GM18868 (cell line): Measurements from ENCODE around the gene FGL2.
"Not testable (repeated sequence)": the region's sequence is repeated elsewhere in the genome, so short reads cannot be mapped to it uniquely, and the experiment has no call there.

ENCODE experiments used
- ATAC-seq: cut with Tn5 transposase; IDR thresholded peaks from one replicate; pipeline ENCODE4 v1.9.1; 2021; ENCODE audit warnings: mild to moderate bottlenecking, moderate library complexity; ENCODE audit not compliant: unreplicated experiment

The FGL2 gene

DNA sequence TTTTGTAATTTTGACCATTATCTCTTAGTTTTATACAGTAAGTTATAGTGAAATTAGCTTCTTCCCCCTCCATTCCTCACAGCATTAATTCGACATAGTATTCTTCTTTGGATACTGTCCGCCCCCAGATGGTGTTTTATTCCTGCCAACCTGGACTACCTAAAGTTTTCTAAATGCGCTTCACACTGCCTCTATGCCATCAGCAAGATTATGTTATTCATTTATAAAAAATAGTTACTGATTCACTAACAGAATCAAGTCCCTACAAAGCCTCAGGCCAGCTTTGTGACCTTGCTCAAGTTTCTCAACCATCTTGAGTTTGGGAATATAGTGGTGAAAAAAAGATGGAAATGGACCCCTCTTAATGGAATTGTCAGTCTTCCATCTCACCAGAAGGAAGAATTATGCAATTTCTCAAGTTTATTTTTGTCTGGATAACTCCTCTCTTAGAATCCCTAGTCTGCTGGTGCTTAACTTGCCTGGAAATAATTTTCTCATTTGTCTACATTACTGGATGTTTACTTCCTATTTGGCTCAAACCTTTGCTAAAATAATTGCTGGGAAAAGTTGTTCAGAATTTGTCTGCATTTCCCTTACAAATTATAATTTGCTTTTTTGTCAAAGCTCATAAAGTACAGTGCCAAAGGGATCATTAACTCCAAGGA, 16.7 kb upstream of the FGL2 start:
- ATAC-seq = no peak

DNA sequence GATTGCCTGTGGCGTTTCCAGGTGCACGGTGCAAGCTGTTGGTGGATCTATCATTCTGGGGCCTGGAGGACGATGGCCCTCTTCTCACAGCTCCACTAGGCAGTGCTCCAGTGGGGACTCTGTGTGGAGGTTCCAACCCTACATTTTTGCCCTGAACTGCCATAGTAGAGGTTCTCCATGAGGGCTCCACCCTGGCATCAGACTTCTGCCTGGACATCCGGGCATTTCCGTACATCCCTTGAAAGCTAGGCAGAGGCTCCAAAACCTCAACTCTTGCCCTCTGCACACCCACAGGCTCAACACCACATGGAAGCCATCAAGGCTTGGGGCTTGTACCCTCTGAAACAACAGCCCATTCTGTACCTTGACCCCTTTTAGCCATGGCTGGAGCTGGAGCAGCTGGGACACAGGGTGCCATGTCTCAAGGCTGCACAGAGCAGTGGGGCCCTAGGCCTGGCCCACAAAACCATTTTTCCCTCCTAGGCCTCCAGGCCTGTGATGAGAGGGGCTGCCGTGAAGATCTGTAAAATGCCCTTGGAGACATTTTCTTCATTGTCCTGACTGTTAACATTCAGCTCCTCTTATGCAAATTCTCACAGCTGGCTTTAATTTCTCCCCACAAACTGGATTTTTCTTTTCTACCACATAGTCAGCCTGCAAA, 10.0 kb upstream of the FGL2 start:
- ATAC-seq = no peak

DNA sequence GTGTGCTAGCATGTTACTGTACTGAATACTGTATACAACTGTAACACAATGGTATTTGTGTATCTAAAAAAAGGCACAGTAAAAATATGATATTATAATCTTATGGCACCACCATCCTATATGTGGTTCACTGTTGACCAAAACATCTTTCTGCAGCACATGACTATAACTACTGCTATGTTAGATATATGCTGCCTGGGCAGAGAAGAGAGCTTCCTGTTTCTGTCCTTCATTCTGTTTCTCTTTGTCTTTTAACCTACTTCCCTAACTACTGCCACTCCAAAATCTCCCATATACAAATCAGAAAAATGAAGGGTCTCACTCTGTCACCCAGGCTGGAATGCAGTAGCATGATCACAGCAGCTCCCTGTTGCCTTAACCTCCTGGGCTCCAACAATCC, 8.8 kb upstream of the FGL2 start:
- no peak for ATAC-seq

DNA sequence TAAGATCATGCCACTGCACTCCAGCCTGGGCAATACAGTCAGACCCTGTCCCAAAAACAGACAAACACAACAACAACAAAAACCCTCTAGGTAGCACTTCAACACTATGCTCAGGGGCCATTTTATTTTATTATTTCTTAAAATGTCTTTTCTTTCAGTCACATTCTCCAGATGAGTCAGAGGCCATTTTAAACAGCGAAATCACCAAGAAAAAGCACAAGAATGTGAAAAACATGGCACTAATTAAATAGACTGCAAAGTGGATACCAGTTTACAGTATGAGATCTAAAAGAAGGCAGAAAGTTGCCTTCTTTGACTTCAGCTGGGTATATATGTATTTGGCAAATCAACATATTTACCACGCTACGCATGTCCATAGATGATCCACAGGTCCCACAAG, 6.1 kb upstream of the FGL2 start:
- ATAC-seq = no peak

DNA sequence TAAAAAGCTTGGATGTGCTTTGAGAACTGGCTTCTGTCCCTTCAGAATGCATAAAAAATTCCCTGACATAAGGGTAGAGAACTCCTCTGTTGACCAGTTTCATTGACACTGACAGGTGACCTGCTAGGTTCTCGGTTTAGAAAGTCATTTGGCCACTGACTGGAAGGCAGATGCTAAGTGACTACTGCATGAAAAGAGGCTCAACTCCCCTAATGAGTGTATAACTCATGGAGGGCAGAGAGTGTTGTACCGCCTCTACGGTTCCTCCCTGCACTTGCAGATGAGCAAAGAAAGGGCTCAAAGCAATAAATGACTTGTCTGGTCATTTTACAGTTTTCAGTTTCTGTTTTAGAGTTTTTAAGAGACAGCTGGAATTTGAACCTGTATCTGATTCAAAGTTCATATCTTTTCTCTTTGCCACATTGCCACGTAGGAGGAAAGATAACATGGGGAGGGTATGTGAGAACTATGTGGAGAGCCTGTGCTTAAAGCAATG, 2.9 kb upstream of the FGL2 start:
- ATAC-seq = peak; percentile 93

DNA sequence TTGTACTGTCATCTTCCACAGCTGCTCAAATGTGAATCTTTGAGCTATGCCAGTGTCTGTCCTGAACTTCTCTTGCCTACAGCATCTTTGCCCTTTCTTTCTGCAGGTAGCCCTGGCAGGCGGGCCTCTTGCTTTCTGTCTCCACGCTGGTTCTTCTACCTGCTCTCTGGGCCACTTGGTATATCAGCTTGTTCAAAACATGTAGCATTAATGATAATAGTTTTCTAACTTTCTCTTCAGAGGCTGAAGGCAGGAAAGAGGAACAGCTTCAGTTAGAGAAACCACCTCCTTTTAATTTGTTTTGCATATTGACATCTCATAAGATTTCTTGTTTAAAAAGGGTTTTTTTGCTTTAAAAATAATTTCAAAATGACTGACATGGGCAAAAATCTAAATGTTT, 923 bp upstream of the FGL2 start:
- no peak for ATAC-seq

DNA sequence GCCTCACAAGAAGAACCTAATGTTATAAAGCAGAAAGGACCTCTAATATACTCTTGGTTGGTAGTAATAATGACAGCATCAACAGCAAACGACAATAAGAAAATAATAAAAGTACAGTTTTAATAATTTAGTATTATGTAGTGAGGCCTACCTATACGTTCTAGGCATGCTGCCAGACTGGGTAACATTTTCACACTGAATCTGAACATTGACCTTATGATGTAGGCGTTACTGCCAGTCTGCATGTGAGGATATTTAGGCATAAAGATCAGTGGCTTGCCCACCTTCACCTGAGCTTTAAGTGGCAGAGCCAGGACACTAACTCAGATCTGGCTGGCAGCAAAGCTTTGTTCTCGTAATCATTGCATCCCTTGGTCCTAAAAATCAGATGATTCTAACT, 2.5 kb downstream of the FGL2 start:
- ATAC-seq = no peak

DNA sequence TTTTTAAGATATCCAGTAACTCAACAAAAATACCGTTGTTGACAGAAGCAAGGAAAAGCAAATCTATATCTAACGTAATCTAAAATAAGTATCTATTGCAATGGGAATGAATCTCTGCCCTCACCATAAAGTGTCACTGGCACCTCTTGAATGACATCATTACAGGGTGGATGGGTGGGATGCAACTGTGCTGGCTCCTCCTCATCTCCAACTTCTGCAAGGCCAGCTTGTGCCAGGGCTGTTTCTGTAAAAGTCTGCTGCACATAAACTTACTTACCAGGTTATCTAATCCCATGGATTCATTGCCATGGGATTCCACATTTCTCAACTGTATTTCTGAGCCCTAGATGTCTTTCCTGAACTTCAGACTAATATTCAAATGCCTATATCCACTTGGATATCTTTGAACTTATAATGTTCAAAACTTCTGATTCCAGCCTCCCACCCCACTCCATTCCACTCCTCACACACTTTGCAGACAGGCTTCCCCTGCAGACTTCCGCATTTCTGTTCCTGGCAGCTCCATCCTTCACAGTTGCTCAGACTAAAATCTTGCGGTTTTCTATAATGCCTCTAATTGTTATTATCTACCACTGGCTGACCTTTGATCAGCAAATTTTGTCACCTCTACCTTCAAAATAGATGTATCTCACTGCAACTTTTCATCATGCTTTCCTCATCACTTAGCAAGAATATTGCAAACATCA, 10.7 kb downstream of the FGL2 start:
- ATAC-seq = peak; percentile 33

DNA sequence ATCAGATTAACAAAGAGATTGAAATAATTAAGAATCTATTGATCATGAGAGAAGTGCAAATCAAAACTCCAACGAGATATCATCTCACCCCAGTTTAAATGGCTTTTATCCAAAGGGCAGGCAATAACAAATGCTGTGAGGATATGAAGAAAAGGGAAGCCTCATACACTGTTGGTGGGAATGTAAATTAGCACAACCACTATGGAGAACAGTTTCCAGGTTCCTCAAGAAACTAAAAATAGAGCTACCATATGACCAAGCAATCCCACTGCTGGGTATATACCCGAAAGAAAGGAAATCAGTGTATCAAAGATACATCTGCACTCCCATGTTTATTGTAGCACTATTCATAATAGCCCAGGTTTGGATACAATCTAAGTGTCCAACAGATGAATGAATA, 13.8 kb downstream of the FGL2 start:
- no peak for ATAC-seq

DNA sequence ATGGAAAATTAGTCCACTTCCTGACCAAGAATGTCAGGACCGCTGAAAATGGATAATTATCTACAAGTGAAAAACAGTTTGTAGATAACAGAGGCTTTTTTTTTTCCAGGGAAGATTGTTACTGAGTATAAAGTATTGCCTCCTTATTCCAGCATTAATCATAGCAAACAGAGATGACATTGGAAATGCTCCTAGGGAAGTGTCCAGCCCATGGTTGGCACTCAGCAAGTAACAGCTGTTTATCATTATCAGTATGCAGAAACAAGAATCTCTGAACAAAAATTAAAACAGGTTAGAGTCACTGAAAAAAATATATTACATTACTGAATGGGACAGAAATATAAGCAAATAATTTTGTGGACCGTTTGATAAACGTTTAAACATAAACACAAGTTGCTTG, 14.6 kb downstream of the FGL2 start:
- ATAC-seq = no peak

DNA sequence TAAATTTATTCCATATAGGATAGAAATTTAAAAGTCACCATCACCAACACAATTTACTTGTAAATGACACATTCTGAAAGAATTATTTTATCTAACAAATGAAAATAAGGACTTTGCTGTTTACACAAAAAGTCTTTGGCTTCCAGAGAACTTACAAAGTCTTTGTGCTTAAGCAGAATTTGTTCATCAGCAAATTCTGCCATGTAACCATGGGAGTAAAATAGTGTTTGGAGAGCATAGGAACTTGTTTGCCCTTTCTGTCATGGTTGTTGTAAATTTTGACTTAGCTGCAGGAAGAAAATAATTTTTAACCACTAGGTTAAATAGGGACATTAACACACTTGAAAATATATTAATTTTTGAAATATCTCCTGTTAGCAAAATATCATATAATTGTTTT, 15.2 kb downstream of the FGL2 start:
- no peak for ATAC-seq

DNA sequence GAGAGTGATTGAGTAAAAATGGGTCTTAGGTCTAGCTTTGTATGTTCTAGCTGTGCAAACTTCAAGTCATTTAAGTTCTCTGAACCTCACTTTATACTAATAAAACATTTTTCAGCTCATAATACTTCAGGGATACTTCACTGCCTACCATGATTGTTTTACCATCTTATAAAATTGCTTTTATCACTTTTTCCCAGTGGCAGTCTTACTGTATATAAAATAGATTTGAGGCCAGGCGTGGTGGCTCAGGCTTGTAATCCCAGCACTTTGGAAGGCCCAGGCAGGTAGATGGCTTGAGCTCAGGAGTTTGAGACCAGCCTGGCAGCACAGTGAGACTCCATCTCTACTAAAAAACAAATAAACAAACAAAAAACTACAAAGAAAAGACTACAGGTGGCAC, 17.4 kb downstream of the FGL2 start:
- no peak for ATAC-seq

DNA sequence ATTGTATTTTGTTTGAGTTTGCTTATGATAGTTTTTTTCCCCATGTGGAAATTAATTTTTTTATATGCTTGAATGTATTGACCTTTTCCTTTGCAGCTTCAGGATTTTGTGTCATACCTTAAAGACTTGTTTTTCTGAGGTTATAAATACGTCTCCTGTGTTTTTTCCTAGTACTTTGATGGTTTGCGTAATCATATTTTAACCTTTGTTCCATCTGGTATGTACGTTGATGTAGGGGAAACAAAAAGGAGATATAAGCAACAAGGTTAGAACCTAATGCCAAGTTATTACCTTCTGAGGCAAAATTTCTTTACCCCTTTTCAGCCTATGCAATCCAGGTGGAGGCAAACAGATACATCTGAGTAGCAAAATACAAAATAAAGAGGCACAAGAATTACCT, 17.9 kb downstream of the FGL2 start:
- ATAC-seq = no peak

DNA sequence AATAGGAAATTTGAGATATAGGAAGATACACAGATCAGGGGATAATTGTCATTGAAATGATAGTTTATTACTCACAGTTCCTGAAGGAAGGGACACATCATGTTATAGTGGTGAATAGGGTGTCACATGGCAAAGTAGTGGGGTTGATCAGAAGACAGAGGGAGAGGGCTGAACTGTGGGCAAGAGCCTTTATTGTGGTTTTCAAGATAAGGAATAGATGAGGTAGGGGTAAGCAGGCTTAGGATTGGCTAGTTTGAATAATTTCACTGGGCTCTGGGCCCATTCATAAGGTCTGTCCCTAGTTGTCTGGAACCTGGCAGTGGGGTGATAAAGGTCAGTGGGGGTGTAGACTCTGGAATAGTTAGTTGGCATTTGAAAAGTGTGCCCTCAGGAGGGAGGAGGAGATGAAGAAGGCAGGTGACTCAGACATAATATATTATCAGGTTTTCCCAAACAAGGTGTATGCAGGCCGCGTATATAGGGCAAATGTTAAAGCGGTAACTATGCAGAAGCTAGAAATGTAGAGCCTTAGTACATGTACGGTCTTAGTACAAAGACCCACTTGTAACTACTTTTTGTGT, 18.5 kb downstream of the FGL2 start:
- ATAC-seq = no peak

DNA sequence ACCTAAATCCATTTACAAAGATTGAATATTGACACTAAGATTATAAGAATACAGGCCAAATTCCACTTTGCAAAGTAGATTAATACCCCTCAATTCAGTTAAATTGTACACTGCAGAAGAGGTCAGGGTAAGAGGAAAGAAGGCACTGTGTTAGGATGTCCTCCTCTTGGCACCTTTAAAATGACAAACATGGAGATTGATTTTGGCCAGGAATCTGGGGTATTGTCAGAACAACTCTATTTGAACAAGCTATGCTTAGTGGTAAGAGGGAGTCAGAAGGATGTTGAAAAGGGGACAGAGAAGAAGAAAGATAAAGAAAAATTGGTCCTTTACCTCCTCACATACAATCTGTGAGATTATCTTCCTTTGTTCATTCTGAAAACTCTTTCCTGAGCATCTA, 21.6 kb downstream of the FGL2 start:
- ATAC-seq = not testable (repeated sequence)

DNA sequence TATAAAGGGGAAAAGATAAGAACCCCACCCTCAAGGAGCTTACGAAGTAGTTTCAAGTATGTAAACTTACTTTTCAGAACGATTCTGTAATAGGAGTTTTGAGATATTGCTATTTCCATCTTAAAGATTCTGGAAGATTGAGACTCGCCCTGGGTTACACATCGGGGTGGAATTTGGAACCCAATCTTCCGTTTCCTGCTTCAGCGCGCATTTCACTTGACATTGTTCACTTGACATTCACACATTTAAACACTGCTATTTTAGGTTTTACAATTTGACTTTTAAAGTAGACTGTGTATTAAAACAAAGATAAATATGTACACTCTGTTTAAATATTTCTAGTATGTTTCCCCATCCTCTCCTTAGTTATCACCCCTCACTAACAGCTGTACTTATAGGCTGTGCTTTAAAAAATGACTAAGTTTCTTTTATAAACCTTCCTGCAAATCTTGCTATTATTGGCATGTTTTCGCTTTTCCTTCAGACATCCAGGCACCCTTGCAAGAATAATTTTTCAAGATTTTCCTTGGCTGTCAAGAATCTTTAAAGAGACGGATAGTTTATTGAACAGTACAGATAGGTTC, 22.2 kb downstream of the FGL2 start:
- ATAC-seq = not testable (repeated sequence)

DNA sequence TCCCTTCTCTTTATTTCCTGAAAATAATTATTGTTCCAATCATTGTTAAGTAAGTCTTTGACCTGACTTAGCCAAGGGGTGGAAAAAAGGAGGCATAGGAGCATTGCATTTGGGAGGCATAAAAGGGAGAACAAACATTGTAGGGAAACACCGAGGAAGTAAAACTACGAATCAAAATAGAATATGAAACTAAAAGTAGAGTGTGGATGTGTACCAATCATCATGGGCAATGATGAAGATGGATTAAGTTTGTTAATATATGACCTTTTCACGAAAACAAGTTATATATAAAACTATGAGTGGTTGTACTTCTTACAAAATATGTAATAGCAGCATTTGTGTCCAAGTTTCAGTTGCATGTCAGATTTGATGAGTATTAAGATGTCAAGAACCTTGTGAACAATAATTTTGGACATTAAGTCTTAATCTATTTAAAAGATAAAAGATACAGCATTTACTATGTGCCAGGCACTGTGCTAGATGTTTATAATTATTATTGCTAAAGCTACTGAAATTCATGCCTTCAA, 24.3 kb downstream of the FGL2 start:
- ATAC-seq = peak; percentile 70

DNA sequence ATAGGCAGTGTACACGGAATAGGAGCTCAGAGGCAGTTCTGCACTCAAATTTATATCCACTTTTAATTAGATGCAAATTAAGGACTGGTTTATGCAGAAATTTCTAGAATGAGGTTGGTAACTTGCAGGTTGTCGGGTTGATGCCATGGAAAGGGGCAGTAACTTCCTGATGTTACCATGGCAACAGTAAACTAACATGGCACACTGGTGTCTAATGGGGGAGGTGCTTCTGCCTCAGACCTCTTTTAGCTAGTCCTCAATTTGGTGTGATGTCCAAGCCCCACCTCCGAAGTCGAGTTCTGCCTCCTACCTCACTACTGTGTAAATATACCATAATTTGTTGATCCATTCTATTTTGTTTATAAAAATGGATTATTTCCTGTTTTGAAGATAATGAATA, 25.2 kb downstream of the FGL2 start:
- not testable (repeated sequence) for ATAC-seq

DNA sequence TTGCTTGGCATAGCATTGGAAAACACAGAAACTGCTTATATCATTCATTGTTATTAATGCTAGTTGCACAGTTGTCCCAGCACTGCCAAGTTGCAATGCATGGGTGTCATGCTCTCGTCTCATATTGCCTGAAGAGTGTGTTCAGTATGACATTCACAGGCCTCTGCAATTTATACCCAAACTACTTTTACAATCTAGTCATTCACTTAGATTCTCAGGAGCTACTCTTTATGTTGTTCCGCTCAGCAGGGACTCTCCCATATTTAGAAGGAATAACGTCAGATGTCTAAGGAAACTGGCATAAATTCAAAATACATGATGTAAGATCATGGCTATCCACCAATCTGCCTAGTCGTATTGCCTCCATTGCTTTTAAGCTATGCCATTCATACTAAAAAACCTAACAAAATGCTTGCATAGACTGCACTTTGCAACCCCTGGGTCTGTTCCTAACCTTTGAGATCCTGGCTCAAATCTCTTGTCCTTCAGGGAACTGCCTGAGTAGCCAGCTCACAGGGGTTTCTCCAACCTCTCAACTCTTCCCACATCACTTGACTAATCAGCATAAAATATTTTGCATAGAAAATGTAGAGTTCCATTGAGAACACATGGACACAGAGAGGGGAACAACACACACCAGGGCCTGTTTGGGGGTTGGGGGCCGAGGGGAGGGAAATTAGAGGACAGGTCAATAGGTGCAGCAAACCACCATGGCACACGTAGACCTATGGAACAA, 27.0 kb downstream of the FGL2 start:
- ATAC-seq = not testable (repeated sequence)

DNA sequence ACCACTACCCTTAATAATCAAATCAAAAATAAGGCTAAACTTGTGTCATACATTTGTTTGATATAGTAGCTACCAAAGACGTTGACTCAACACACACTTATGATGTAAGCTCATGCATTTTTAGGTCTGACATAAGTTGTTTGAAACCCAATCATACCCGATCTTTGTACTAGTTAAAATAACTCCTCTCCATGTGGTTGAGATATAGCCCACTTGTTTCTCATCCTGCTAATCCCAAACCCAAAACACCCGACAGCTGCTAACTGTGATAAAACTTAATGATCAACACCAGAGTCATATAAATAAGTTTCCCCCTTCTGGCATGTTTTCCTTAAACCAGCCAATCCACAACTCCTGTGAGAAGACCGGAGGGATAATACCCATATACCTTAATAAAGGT, 28.5 kb downstream of the FGL2 start:
- not testable (repeated sequence) for ATAC-seq
